NOMO-1 (cell line): Measurements from ENCODE around the gene RASIP1.
"Not testable (repeated sequence)": the region's sequence is repeated elsewhere in the genome, so short reads cannot be mapped to it uniquely, and the experiment has no call there.

ENCODE experiments used
- DNase-seq, 2 experiments: peaks; one replicate each; lab custom pipeline; 2025; ENCODE audit not compliant: unreplicated experiment in 2 of 2; lab: John Stamatoyannopoulos, UW

The RASIP1 gene

GRCh38 chr19:48740164-48740972, at the start of gene RASIP1:
Gene RASIP1, minus strand, starts transcription at chr19:48740610. Its CDS starts 328 bp downstream, at chr19:48740282.
- DNase-seq = no peak

GRCh38 chr19:48787331-48787730, 46.9 kb upstream of the RASIP1 start:
- not testable (repeated sequence) for DNase-seq

GRCh38 chr19:48786422-48786821, 46.0 kb upstream of the RASIP1 start:
- DNase-seq = not testable (repeated sequence)

GRCh38 chr19:48784527-48784926, 44.1 kb upstream of the RASIP1 start:
- DNase-seq = no peak

- peak; percentile 8 to 30 for DNase-seq
Measured at GRCh38 chr19:48780631-48781391, 40.4 kb upstream of the RASIP1 start.

- DNase-seq = no peak
Measured at GRCh38 chr19:48779636-48780035, 39.2 kb upstream of the RASIP1 start.

GRCh38 chr19:48777720-48778119, 37.3 kb upstream of the RASIP1 start:
- no peak for DNase-seq

- DNase-seq = no peak
Measured at GRCh38 chr19:48777139-48777538, 36.7 kb upstream of the RASIP1 start.

GRCh38 chr19:48772503-48772953, 32.1 kb upstream of the RASIP1 start:
- DNase-seq = no peak

- no peak for DNase-seq
Measured at GRCh38 chr19:48770734-48771472, 30.5 kb upstream of the RASIP1 start.

- no peak for DNase-seq
Measured at GRCh38 chr19:48770266-48770665, 29.9 kb upstream of the RASIP1 start.

- DNase-seq = peak; percentile 23 to 68
Measured at GRCh38 chr19:48768994-48769713, 28.7 kb upstream of the RASIP1 start.

- DNase-seq = not testable (repeated sequence)
Measured at GRCh38 chr19:48768171-48768753, 27.9 kb upstream of the RASIP1 start.

GRCh38 chr19:48765816-48766215, 25.4 kb upstream of the RASIP1 start:
- DNase-seq = not testable (repeated sequence)

GRCh38 chr19:48760504-48761205, 20.2 kb upstream of the RASIP1 start:
- no peak for DNase-seq

- DNase-seq = no peak
Measured at GRCh38 chr19:48757741-48758144, 17.3 kb upstream of the RASIP1 start.

GRCh38 chr19:48757089-48757675, 16.8 kb upstream of the RASIP1 start:
- DNase-seq = no peak

- no peak for DNase-seq
Measured at GRCh38 chr19:48756686-48757085, 16.3 kb upstream of the RASIP1 start.

- DNase-seq = no peak
Measured at GRCh38 chr19:48756212-48756611, 15.8 kb upstream of the RASIP1 start.
